ENCODE data around the gene CSNK1A1L.

GRCh38 chr13:37144661-37145060 lies 39.2 kb upstream of the CSNK1A1L start:
- no peak for TF ChIP-seq POLR2A (IDR thresholded peaks at IDR 0.05)
- no peak for TF ChIP-seq CTCF (IDR thresholded peaks at IDR 0.05)

All from heart left ventricle (tissue), 13 donors.